Parathyroid adenoma (tissue), 2 donors: ENCODE results near the gene TMEM158.

Experiments
- H2AFZ ChIP-seq: fragments of 300-600 bp; sonication (generic); one replicate; pipeline ENCODE4 v1.7.0; 2017; ENCODE audit warnings: antibody characterized with exemption, mild to moderate bottlenecking
- H3K27ac ChIP-seq: fragments of 300-600 bp; sonication (generic); one replicate; pipeline ENCODE4 v1.7.0; 2017
- H3K27me3 ChIP-seq: fragments of 300-600 bp; sonication (generic); one replicate; pipeline ENCODE4 v1.7.0; 2017; ENCODE audit warnings: low read length; ENCODE audit not compliant: control insufficient read depth, insufficient read depth
- H3K36me3 ChIP-seq: fragments of 300-600 bp; sonication (generic); one replicate; pipeline ENCODE4 v1.7.0; 2017; ENCODE audit warnings: low read length; ENCODE audit not compliant: control insufficient read depth, insufficient read depth
- H3K4me1 ChIP-seq: fragments of 300-600 bp; sonication (generic); one replicate; pipeline ENCODE4 v1.7.0; 2017; ENCODE audit warnings: control low read depth
- H3K4me2 ChIP-seq: fragments of 300-600 bp; sonication (generic); one replicate; pipeline ENCODE4 v1.7.0; 2017; ENCODE audit warnings: low read length
- H3K4me3 ChIP-seq: fragments of 300-600 bp; sonication (generic); one replicate; pipeline ENCODE4 v1.7.0; 2017; ENCODE audit warnings: low read depth, low read length
- H3K79me2 ChIP-seq: fragments of 300-600 bp; sonication (generic); one replicate; pipeline ENCODE4 v1.7.0; 2017; ENCODE audit warnings: control low read depth
- H3K9ac ChIP-seq: fragments of 300-600 bp; sonication (generic); one replicate; pipeline ENCODE4 v1.7.0; 2017; ENCODE audit warnings: mild to moderate bottlenecking
- H3K9me3 ChIP-seq: fragments of 300-600 bp; sonication (generic); one replicate; pipeline ENCODE4 v1.7.0; 2017; ENCODE audit warnings: low read length; ENCODE audit not compliant: control insufficient read depth
- TF ChIP-seq, protein P1 (sequence below): fragments of 300-600 bp; sonication (generic); IDR thresholded peaks from one replicate; pipeline ENCODE4 v1.7.0; 2017; ENCODE audit warnings: antibody characterized with exemption, mild to moderate bottlenecking
- donor health status: primary hyperparathyroidism.

TMEM158 gene

DNA sequence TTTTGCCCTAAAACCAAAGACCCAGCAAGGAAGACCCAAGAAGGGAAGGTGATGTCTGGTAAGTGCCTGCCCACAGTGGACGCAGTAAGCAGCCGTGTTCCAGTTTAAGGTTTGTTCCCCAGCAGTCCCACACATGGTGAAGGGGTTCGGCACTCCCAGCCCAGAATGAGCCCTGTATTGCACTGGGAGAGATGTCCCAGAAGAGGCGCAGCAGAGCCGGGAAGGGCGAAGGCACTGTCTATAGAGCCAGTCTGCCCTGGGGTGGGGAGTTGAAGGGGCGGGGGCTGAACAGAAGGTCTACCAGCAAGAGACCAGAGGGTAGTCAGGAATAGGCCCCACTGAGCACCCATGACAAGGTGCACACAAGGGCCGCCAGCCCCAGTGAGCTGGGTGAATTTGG lies 6.4 kb downstream of the TMEM158 start:
- no peak overlapping the region for H3K27ac ChIP-seq
- H3K9me3 ChIP-seq, result no peaks in the 10 kb centered on the region
- TF ChIP-seq, protein P1, sequence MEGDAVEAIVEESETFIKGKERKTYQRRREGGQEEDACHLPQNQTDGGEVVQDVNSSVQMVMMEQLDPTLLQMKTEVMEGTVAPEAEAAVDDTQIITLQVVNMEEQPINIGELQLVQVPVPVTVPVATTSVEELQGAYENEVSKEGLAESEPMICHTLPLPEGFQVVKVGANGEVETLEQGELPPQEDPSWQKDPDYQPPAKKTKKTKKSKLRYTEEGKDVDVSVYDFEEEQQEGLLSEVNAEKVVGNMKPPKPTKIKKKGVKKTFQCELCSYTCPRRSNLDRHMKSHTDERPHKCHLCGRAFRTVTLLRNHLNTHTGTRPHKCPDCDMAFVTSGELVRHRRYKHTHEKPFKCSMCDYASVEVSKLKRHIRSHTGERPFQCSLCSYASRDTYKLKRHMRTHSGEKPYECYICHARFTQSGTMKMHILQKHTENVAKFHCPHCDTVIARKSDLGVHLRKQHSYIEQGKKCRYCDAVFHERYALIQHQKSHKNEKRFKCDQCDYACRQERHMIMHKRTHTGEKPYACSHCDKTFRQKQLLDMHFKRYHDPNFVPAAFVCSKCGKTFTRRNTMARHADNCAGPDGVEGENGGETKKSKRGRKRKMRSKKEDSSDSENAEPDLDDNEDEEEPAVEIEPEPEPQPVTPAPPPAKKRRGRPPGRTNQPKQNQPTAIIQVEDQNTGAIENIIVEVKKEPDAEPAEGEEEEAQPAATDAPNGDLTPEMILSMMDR, result no peak
- no peak overlapping the region for H3K4me3 ChIP-seq
- H3K27me3 ChIP-seq, result no peaks in the 10 kb centered on the region
- no peak overlapping the region for H3K4me2 ChIP-seq
- no peak overlapping the region for H3K9ac ChIP-seq
- no peaks in the 10 kb centered on the region for H3K4me1 ChIP-seq
- no peak overlapping the region for H2AFZ ChIP-seq
- H3K36me3 ChIP-seq, result no peaks in the 10 kb centered on the region
- H3K79me2 ChIP-seq, result no peaks in the 10 kb centered on the region

DNA sequence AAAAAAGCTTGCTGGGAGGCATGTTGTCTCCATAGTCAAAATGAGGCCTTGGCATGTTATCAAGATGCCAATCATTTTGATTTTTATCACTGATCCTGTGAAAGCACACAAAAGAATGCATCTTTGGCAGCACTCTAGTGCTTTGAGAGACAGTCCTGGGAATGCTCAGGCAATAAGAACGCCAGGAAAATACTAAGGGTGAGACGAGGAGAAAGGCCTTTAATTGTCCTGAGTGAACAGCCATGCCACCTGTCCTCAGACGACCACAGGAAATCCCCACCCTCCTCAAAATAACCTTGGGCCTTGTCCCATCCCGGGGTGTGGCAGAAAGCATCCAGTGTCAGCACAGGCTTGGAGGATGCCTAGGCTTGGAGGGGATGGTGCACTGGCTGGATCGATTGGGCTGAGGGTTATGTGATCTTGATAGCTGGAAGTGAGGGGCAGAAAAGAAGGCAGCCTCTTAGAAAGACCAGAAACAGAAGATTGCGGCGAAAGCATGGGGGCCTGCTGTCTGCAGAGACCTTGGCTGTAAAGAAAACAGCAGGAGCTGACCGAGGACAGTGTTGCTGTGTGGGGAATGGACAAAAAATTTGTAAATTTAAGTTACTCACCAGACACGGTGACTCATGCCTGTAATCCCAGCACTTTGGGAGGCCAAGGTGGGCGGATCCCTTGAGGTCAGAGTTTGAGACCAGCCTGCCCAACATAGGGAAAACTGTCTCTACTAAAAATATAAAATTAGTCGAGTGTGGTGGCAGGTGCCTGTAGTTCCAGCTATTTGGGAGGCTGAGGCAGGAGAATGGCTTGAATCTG lies 7.3 kb downstream of the TMEM158 start:
- no peak overlapping the region for H3K4me3 ChIP-seq
- H3K9me3 ChIP-seq, result no peaks in the 10 kb centered on the region
- no peak overlapping the region for H3K9ac ChIP-seq
- no peak overlapping the region for H3K4me2 ChIP-seq
- no peaks in the 10 kb centered on the region for H3K27me3 ChIP-seq
- no peaks in the 10 kb centered on the region for H3K4me1 ChIP-seq
- no peaks in the 10 kb centered on the region for H3K36me3 ChIP-seq
- H3K27ac ChIP-seq, result no peak overlapping the region
- H2AFZ ChIP-seq, result no peak overlapping the region
- TF ChIP-seq, protein P1, result no peak
- H3K79me2 ChIP-seq, result no peaks in the 10 kb centered on the region

DNA sequence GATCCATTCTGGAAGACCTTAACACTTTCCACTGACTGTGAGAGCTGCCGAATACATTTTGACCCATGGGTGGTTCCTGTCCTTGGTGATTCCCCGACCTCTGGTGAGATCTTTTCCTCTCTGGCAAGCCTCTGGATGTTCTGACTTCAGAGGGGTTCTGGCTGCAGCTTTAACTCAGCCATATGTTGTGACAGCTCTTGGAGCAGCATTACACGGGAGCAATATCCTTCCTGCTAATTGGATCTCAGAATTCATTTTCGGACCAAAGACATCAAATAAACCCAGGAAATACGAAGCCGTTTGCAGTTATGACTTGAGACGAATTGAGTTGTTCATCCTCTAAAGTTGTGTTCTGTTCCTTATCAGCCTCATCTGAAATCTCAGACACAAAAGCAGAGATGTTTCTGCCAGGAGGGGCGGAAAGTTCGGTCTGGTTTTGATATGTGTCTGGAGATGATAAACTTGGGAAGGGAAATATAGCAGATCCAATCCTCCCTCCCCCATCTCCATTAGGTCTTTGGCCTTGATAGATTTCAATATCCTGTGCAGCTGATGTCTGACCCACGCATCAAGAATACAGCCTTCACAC lies 10.0 kb downstream of the TMEM158 start:
- Histone ChIP-seq H3K4me3 (no peak overlapping the region), H3K9me3 (no peaks in the 10 kb centered on the region), H3K27me3 (no peaks in the 10 kb centered on the region), H3K4me1 (no peaks in the 10 kb centered on the region), H3K4me2 (no peak overlapping the region), H3K27ac (no peak overlapping the region), H3K36me3 (no peaks in the 10 kb centered on the region), H3K79me2 (no peaks in the 10 kb centered on the region), H2AFZ (no peak overlapping the region), H3K9ac (no peak overlapping the region)
- TF ChIP-seq, protein P1, result no peak

DNA sequence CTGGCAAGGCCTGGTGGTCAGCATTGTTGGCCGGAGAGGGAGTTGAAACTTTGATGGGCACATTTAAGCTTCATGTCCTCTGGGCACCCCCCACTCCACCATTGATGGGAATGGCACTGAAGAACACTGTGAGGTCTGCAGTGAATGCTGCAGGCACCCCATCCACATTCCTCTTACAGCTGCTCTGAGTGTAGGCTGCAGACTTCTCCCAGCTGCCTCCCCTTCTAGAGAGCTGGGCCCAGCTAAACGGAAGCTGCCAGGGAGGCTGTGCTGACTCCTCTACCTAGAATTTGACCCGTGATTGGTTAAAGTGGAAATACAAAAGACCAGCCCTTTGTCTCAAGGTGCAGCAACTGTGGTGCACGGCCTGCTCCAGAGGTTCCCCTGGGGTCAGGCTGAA lies 10.6 kb downstream of the TMEM158 start:
- Histone ChIP-seq H3K27ac (no peak overlapping the region), H3K9ac (no peak overlapping the region), H3K79me2 (no peaks in the 10 kb centered on the region), H3K4me3 (no peak overlapping the region), H3K9me3 (no peaks in the 10 kb centered on the region), H3K4me2 (no peak overlapping the region), H3K27me3 (no peaks in the 10 kb centered on the region), H3K36me3 (no peaks in the 10 kb centered on the region), H2AFZ (no peak overlapping the region), H3K4me1 (peaks cover 2% of the 10 kb centered on the region)
- TF ChIP-seq, protein P1, result no peak
